Heart left ventricle (tissue), 13 donors: ENCODE measurements around the gene SREBF1.

Experiments
- CTCF ChIP-seq, 12 donors: fragments of 200-600 bp; sonication (generic) in 4 of 12; IDR thresholded peaks; one replicate each; pipeline versions ENCODE4 v1.5.0 to v1.8.0; 2018 to 2022; ENCODE audit warnings: antibody characterized with exemption in 12 of 12, mild to moderate bottlenecking in 5 of 12
- POLR2A ChIP-seq, 2 donors: fragments of 450-650 bp; IDR thresholded peaks; one replicate each; pipeline ENCODE4 v1.6.1; 2017; ENCODE audit warnings: antibody characterized with exemption in 2 of 2, mild to moderate bottlenecking in 2 of 2, moderate library complexity in 2 of 2
- donor health status: ischemic (EF 13 %, LVEDD 7.1; RV severe dilation, severe dysfunction).
- donor health status: DM: no; HTN: yes; CAD: no.
- donor health status: DM: no; HTN: no; CAD: no.
- donor health status: ischemic (EF 25% LVEDD 6.9; RV normal size, moderate dysfunction).
- donor health status: ischemic (EF 25% LVEDD 5.7; RV mildly dilated, moderate dysfunction).
- donor health status: ischemic (EF 35%, LVEDD 5.7; RV mildly dilated, moderate dysfunction).
- donor health status: nonischemic (EF 11% LVEDD 7.7; RV severe dilation, severe dysfunction).
- donor health status: DM: yes; HTN: yes; CAD: no.
- donor health status: PGD.
- donor health status: ischemic (EF 29% LVEDD 5.4; RV normal size, mild dysfunction).
- donor health status: nonischemic (EF 23%, LVEDD 6.1; RV moderate dilation, normal function).

- TF ChIP-seq CTCF (IDR thresholded peaks at IDR 0.05) (no peak), POLR2A (IDR thresholded peaks at IDR 0.05) (no peak)
These were observed 5.5 kb upstream of the SREBF1 start for GRCh38 chr17:17842111-17842876.
